ENCODE data around the gene LTBR. TPM values are rescaled to one million over a fixed set of nuclear protein-coding genes. Genes with fewer than 3 reads are reported as not detected.

LTBR gene
- total RNA-seq, 1 donor from 2014 or later = 146 TPM

GRCh38 chr12:6367969-6368892, 15.7 kb upstream of the LTBR start:
- peak; percentile 38 for DNase-seq (ENCODE audit: low read depth)

GRCh38 chr12:6368906-6369525, 14.9 kb upstream of the LTBR start:
- no peak for DNase-seq (ENCODE audit: low read depth)

DNA sequence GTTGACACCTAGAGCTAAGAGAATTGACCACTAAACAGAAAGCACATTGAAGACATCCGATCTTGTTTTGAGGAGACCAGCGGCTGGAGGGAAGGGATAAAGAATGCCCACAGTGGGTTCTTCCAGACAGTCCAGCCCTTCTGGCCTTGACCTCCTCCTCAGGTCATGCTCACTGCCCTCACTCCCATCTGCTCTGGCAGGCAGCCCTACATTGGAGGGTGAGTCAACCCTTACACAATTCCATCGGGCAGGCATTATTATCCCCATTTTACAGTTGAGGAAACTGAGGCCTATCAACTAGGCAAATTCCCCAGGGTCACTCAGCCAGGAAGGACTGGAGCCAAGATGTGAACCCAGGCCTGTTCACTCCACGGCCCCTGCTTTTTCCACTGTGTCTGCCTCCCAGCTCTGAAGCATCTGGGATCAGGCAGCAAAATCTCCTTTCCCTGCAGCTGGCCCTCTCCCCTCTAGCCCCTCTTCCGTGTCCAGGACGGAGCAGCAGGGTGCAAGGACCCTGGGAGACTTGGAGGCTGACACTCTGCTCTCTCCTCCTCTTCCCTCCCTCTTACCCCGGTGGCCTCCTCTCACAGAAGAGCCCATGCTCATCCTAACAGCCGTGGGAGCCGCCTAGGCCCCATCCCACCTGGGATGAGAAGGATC, 13.9 kb upstream of the LTBR start:
- DNase-seq (ENCODE audit: low read depth) = peak; percentile 49

GRCh38 chr12:6370576-6370935, 13.4 kb upstream of the LTBR start:
- no peak for DNase-seq (ENCODE audit: low read depth)

- DNase-seq (ENCODE audit: low read depth) = no peak
Measured at GRCh38 chr12:6370994-6371754, 12.8 kb upstream of the LTBR start.

DNA sequence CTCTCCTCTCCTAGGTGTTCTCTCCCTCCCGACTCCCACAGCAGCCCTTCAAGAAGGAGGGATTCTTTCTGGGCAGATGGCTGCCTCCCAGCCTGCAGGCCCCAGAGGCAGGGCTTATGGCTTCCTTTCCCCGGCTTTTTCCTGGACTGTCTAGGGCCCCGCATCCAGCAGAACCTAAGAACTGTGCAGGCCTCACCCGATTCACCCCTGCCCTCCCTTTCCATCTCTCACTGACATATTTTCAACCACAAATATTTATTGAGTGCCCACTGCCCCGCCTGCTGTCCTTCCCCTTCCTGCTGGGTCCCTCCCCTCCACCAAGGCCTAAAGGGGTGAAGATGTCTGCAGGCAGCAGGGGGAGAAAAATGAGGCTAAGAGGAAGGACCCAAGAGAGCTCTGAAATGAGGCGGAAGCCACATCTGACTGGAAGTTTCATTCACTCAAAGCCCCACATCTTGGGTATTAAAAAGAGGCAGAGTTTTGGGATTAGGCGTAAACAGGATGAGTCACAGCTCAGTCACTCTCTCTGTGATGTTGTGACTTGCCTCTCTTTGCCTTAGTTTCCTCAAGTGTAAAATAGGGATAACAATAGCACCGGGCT, 11.5 kb upstream of the LTBR start:
- DNase-seq (ENCODE audit: low read depth) = peak; percentile 89

DNA sequence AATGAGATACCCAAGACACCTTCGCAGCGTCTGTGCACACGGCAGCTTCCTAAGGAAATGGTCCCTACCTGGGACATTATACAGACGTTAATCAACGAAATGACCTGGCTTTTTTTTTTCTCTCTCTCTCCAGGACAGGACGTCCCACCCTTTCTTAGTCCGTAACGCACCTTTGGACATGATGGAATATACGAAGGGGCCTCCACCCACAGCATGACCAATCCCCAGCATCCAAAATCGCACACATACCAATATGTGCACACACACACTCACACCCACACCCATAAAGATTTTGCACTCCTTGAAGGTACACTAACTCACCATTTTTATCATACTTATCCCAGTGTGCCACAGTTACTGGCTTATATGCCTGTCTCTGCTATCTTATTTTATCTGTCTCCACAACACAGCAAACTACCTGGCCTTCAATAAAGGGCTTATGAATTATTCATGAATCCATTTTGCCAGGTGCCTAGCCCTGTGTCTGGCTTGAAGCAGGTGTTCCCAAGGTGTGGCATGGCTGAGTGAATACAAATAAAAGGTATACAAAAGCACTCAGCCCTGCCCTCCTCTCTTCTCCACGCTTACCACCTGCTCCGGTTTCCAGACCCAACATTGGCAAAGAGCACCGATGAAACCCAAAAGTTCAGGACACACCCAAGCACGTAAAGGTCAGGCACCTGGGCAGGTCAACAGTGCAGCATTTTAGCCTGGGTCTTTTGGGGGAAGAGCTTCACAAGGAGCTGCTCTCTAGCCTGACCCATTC, 10.8 kb upstream of the LTBR start:
- no peak for DNase-seq (ENCODE audit: low read depth)

DNA sequence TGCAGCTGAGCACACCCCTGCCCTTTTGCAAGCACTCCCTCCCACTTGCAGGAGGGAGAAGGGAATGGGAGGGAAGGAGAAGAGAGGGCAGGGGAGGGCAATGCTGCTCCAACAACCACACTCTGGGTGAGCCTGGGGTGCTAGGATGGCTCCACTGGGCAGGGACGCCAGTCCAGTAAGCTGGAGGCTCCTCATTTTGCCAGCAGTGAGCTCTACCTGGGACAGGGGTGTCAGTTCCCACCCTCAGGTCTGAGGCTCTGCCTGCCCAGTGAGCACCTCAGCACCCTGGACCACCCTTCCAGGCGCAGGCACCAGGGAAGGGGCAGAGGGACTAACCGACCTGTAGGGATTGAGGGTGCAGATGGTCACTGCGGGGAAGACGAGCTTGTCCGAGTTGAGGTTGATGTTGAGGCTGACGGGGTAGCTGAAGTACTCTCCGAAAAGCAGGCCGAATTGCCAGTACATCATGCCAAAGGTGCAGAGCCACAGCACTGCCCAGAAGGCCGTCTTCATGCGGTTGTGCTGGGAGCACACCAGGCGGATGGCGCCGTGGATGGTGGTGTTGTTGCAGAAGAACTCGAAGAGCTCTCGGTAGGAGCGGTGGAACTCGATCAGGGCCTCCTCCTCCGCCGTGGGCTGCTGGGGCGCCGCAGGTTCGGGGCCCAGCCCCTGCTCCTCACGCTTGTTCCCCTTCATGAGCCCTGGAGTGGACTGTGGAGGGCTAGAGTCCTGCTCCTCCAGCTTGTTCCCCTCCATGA, 9.8 kb upstream of the LTBR start:
- DNase-seq (ENCODE audit: low read depth) = no peak

DNA sequence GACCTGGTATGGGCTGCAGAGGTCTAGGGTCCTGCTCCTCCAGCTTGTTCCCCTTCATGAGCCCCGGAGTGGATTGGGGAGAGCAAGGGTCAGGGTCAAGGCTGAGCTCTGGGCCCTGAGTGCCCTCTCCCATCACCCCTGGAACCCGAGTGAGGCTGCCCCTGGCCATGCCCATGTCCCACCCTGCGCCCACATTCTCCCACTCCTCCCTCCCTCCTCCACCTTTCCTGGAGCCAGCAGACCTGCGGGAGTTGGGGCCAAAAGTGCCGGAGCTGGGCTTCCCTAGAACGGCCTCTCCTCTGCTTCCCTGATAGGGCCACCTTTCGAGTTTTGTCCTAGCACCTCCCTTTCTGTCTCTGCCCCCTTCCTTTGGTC, 9.2 kb upstream of the LTBR start:
- no peak for DNase-seq (ENCODE audit: low read depth)

GRCh38 chr12:6375269-6376078, 8.5 kb upstream of the LTBR start, which contains the start of gene SCNN1A:
TSS of gene SCNN1A (minus strand) at chr12:6375563. CDS start at chr12:6374783, 780 bp downstream.
- DNase-seq (ENCODE audit: low read depth) = no peak

GRCh38 chr12:6376079-6376869, 7.7 kb upstream of the LTBR start:
- peak; percentile 72 for DNase-seq (ENCODE audit: low read depth)

GRCh38 chr12:6376870-6377666, 6.9 kb upstream of the LTBR start:
- no peak for DNase-seq (ENCODE audit: low read depth)

GRCh38 chr12:6377667-6377994, 6.3 kb upstream of the LTBR start:
- DNase-seq (ENCODE audit: low read depth) = peak; percentile 71

GRCh38 chr12:6378709-6379472, 5.1 kb upstream of the LTBR start:
- DNase-seq (ENCODE audit: low read depth) = no peak

DNA sequence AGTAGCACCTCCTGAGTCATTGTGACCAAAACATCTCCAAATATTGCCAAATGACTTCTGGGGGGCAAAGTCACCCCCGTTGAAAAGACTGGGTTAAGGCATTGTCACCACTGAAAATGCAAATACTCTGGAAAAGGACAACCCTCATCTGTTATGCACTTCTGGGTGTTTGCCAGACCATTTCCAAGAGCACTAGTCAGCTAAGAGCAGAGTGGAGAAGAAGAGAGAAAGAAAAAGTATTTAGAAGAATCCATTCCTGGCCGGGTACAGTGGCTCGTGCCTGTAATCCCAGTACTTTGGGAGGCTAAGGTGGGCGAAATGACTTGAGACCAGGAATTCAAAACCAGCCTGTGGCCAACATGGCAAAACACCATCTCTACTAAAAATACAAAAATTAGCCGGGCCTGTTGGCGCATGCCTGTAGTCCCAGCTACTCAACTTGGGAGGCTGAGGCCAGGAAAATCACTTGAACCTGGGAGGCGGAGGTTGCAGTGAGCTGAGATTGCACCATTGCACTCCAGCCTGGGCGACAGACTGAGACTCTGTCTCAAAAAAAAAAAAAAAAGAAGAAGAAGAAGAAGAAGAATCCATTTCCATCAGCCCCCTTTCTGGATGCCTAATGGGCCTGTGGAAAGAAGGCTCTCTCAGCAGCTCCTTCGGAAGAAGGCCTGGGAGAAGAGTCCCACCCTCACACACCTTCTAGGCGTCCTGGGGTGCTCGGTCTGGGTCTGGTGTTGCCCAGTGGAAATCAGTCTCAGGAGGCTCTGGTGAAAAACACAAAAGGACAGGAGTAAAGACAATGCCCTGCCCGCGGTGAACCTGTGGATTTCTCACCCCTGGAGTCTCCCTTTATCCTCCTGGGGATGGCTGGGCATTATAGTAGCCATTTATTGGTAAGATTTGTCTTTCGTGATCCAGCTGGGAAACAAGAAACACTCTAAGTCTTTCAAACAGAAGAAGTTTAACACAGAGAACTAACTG, 3.5 kb upstream of the LTBR start:
- peak; percentile 25 for DNase-seq (ENCODE audit: low read depth)

All from myocyte (in vitro differentiated cells).